Transverse colon (tissue), 4 donors: ENCODE results near the gene ABHD17A. TPM values are rescaled to one million over a fixed set of nuclear protein-coding genes. Genes with fewer than 3 reads are reported as not detected.

Experiments used
- DNase-seq: peaks from one replicate; pipeline ENCODE4 v3.0.0-alpha.2; 2019
- H3K27ac ChIP-seq, 4 donors: fragments of 200-600 bp; sonication (generic); 2 replicates each; pipeline ENCODE4 v1.5.1; 2016 to 2018; ENCODE audit warnings: inconsistent platforms in 4 of 4
- H3K27me3 ChIP-seq: fragments of 200-600 bp; sonication (generic); 2 replicates; pipeline ENCODE4 v1.5.1; 2017; ENCODE audit warnings: inconsistent platforms
- H3K36me3 ChIP-seq, 4 donors: fragments of 200-600 bp; sonication (generic); 2 replicates each; pipeline ENCODE4 v1.5.1; 2017 to 2019; ENCODE audit warnings: inconsistent platforms in 4 of 4
- H3K4me1 ChIP-seq, 4 donors: fragments of 200-600 bp; sonication (generic); 2 replicates each; pipeline ENCODE4 v1.5.1; 2017 to 2020; ENCODE audit warnings: inconsistent platforms in 4 of 4
- H3K4me3 ChIP-seq, 4 donors: fragments of 200-600 bp; sonication (generic); 1 replicate in 1 of 4; 2 replicates in 3 of 4; pipeline versions ENCODE4 v1.5.1 to v1.6.1; 2017 to 2019; ENCODE audit warnings: inconsistent platforms in 4 of 4
- H3K9me3 ChIP-seq, 2 donors: fragments of 200-600 bp; sonication (generic); 2 replicates each; pipeline ENCODE4 v1.5.1; 2017 to 2019; ENCODE audit warnings: inconsistent platforms in 2 of 2
- CTCF ChIP-seq, 5 experiments: fragments of 200-600 bp in 3 of 5; fragments of 450-650 bp in 2 of 5; sonication (generic) in 3 of 5; IDR thresholded peaks; 1 replicate in 2 of 5; 2 replicates in 3 of 5; pipeline ENCODE4 v1.5.1; 2016 to 2017; ENCODE audit warnings: antibody characterized with exemption in 5 of 5, inconsistent platforms in 3 of 5, mild to moderate bottlenecking in 2 of 5, moderate library complexity in 1 of 5
- EP300 ChIP-seq: sonication (generic); formaldehyde crosslinking; IDR thresholded peaks from one replicate; pipeline ENCODE4 v1.6.1; 2017; ENCODE audit warnings: antibody characterized with exemption, low read depth
- POLR2A ChIP-seq: fragments of 450-650 bp; IDR thresholded peaks from one replicate; pipeline ENCODE4 v1.6.1; 2016; ENCODE audit warnings: antibody characterized with exemption, mild to moderate bottlenecking, moderate library complexity
- POLR2AphosphoS5 ChIP-seq, 3 donors: sonication (generic); formaldehyde crosslinking; IDR thresholded peaks; one replicate each; pipeline ENCODE4 v1.6.1; 2016; ENCODE audit warnings: antibody characterized with exemption in 3 of 3
- WGBS, 2 donors: methylation state at CpG; one replicate each; pipeline ENCODE4 v1.1.5; 2018; ENCODE audit warnings: low coverage in 1 of 2; 5-methylcytosine and 5-hydroxymethylcytosine counted together
- in situ Hi-C, 4 donors: fragments of 200-750 bp; cut with MboI; loops; one replicate each; pipeline versions ENCODE4 v1.15.0 to v1.15.1; 2017; ENCODE audit warnings: low sequenced_read_pairs in 3 of 4, low pct_ligation_motif_present in 1 of 4, low pct_unique_long_range_greater_than_20kb in 1 of 4
- intact Hi-C: fragments of 100-400 bp; cut with DNase I; formaldehyde crosslinking; loops from one replicate; pipeline ENCODE4 v1.15.1; 2023; ENCODE audit warnings: low total_unique reads
- total RNA-seq, 4 donors: library from RNA; depleted of rRNA; stranded (reverse); fragments of >200 nt; gene quantifications; one replicate each; pipeline ENCODE4 v1.1.0, GENCODE V29; 2016

The ABHD17A gene
- total RNA-seq, 4 donors from 2014 or later, result 90.0 to 179 (median 140) TPM

GRCh38 chr19:1850809-1851653 is 34.3 kb downstream of the ABHD17A start:
- 78 to 100% methylated on average over 3 to 31 of the region's 31 CpGs for WGBS, 2 donors
- no peak for DNase-seq

DNA sequence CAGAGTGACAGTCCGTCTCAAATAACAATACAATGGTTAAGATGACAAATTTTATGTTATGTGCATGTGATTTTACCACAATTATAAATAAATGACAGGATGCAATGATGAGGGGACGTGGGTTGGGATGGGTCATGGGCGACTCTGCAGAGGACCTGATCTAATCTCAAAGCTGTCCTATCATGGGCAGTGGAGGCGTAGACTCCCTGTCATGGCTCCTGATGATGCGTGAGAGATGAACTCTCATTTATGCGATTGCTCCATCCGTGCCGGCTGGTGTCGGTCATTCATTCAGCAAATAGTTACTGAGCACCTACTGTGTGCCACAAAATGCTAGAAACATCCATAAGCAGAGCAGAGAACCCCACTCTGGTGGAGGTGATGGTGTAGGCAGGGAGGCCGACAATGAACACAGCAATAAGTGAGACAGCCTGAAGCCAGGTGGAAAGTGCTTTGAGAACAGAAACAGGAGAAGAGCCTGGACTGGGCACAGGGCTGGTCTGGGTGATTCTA is 35.4 kb downstream of the ABHD17A start:
- no peak overlapping the region for H3K4me3 ChIP-seq
- H3K9me3 ChIP-seq, result no peaks in the 10 kb centered on the region
- H3K27me3 ChIP-seq, result no peaks in the 10 kb centered on the region
- TF ChIP-seq POLR2A, result no peak
- TF ChIP-seq POLR2AphosphoS5 (IDR thresholded peaks at IDR 0.05), result no peak
- no peak for TF ChIP-seq CTCF (IDR thresholded peaks at IDR 0.05)
- no peak for TF ChIP-seq EP300
- no peak for DNase-seq
- in situ Hi-C loops (no loop called here), intact Hi-C loops (no loop called here)
- H3K4me1 ChIP-seq, result peaks cover 32 to 67% (median 62%) of the 10 kb centered on the region in 4 donors
- H3K36me3 ChIP-seq, result no peaks in the 10 kb centered on the region
- 80 to 94% methylated on average over 7 to 10 of the region's 10 CpGs for WGBS, 2 donors
- no peak overlapping the region for H3K27ac ChIP-seq

More at GRCh38 chr19:1850809-1851653, 34.3 kb downstream of the ABHD17A start:
- peak in 1 of 5 experiments; percentile 16 for TF ChIP-seq CTCF (IDR thresholded peaks at IDR 0.05)
- TF ChIP-seq POLR2A, result no peak
- Histone ChIP-seq H3K9me3 (no peaks in the 10 kb centered on the region), H3K4me1 (peaks cover 39 to 66% (median 61%) of the 10 kb centered on the region in 4 donors), H3K27me3 (no peaks in the 10 kb centered on the region), H3K36me3 (no peaks in the 10 kb centered on the region), H3K27ac (no peak overlapping the region), H3K4me3 (no peak overlapping the region)
- intact Hi-C loops (no loop called here), in situ Hi-C loops (no loop called here)

DNA sequence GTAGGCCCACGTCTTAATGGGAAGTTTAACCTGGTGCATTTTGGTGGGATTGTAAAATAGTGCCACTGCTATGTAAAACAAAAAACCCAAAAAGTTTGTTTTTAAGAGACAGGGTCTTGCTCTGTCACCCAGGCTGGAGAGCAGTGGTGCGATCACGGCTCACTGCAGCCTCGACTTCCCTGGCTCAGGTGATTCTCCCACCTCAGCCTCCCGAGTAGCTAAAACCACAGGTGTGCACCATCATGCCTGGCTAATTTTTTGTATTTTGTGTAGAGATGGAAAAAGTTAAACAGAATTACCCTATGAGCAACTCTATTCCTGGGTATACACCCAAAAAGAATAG is 36.2 kb downstream of the ABHD17A start:
- no peaks in the 10 kb centered on the region for H3K9me3 ChIP-seq
- no peak overlapping the region for H3K4me3 ChIP-seq
- no peaks in the 10 kb centered on the region for H3K27me3 ChIP-seq
- intact Hi-C loops, result no loop called here
- no peak for DNase-seq
- H3K27ac ChIP-seq, result peak overlapping the region; percentile 94 to 99 (median 97)
- WGBS, 2 donors, result 52% methylated on average over 5 of the region's 5 CpGs; no CpG with 5 or more reads in 1 of the 2 donors
- in situ Hi-C loops, result no loop called here
- no peaks in the 10 kb centered on the region for H3K36me3 ChIP-seq
- peaks cover 31 to 67% (median 62%) of the 10 kb centered on the region in 4 donors for H3K4me1 ChIP-seq
- TF ChIP-seq POLR2A (no peak), POLR2AphosphoS5 (IDR thresholded peaks at IDR 0.05) (no peak)

DNA sequence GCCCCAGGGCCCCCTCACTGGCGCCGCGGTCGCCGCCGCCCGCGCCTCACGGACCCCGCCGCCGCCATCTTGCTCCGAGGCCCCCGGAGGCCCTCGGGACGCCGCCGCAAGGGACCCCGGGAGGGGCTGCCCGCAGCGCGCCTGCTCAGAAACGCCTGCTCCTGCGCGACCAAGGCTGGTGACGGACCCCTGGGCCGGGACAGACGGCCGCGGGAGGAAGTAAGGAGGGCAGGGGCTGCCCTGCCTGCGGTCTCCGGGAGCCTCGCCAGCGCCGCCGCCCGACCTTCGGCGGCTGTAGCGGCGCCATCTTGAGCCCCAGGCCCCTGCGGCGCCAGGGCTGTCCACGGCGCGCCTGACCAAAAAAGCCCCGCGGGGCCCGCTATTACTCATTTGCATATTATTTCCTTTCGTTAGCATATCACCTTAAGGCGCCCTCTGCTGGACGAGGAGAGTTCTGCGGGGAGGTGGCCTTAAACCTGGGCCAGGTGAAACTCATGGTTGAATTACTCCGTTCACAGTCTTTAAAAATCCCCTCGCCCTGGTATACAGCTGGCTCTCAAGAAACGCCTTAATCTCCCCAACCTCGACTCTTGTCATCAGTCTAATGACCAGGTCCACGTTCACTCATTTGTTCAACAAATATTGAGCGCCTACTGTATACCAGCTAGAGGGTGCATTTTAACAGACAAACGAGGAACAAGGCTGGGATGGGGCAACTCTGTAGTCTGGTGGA is 36.7 kb downstream of the ABHD17A start, which contains the start of gene REXO1:
Gene REXO1, minus strand, starts transcription at position 85 of the 733 bp plus-strand sequence. CDS start 125 bp downstream, outside the sequence.
- WGBS, 2 donors, result 2% methylated on average over 9 to 48 of the region's 60 CpGs
- Histone ChIP-seq H3K4me3 (peak within 1 kb of the TSS; percentile 95 to 99 (median 97)), H3K36me3 (no peaks in the 10 kb centered on the region), H3K27me3 (no peaks in the 10 kb centered on the region), H3K9me3 (no peaks in the 10 kb centered on the region), H3K4me1 (peaks cover 28 to 67% (median 60%) of the 10 kb centered on the region in 4 donors), H3K27ac (peak within 1 kb of the TSS; percentile 94 to 99 (median 97))
- intact Hi-C loops, result no loop called here
- TF ChIP-seq POLR2AphosphoS5 (IDR thresholded peaks at IDR 0.05) (peak; percentile 41 to 55 (median 55)), POLR2A (peak; percentile 48), CTCF (IDR thresholded peaks at IDR 0.05) (peak; percentile 88 to 97 (median 96)), EP300 (no peak)
- in situ Hi-C loops, result no loop called here
- DNase-seq, result peak; percentile 98
